Choroid plexus epithelial cell (primary cell): ENCODE measurements around the gene INTS3.

Experiments used
- DNase-seq: peaks from one replicate; pipeline ENCODE4 v3.0.0-alpha.2; 2010; ENCODE audit warnings: low read depth
- H3K4me3 ChIP-seq: 2 replicates; pipeline ENCODE4 v1.5.1; 2011; ENCODE audit warnings: low read depth, mild to moderate bottlenecking, control low read depth, low read length, moderate library complexity
- CTCF ChIP-seq: conservative IDR thresholded peaks from 2 replicates; pipeline ENCODE4 v1.5.1; 2011; ENCODE audit warnings: low read depth, mild to moderate bottlenecking, control low read depth, inconsistent platforms, low read length, moderate library complexity

INTS3 gene

GRCh38 chr1:153684892-153685291, 43.0 kb upstream of the INTS3 start:
- no peak for DNase-seq
- no peak for TF ChIP-seq CTCF
- H3K4me3 ChIP-seq: no peak overlapping the region

- H3K4me3 ChIP-seq: no peak overlapping the region
- TF ChIP-seq CTCF: no peak
- no peak for DNase-seq
Measured at GRCh38 chr1:153685544-153686340, 42.1 kb upstream of the INTS3 start.

- TF ChIP-seq CTCF: no peak
- no peak for DNase-seq
- H3K4me3 ChIP-seq: no peak overlapping the region
Measured at GRCh38 chr1:153687346-153688125, 40.3 kb upstream of the INTS3 start.

GRCh38 chr1:153688276-153688675, 39.6 kb upstream of the INTS3 start:
- no peak for DNase-seq
- no peak overlapping the region for H3K4me3 ChIP-seq
- no peak for TF ChIP-seq CTCF

- no peak for DNase-seq
- H3K4me3 ChIP-seq: no peak overlapping the region
- no peak for TF ChIP-seq CTCF
Measured at GRCh38 chr1:153688736-153689328, 39.0 kb upstream of the INTS3 start.

- no peak for TF ChIP-seq CTCF
- H3K4me3 ChIP-seq: no peak overlapping the region
- DNase-seq: no peak
Measured at GRCh38 chr1:153693466-153693865, 34.4 kb upstream of the INTS3 start.
